GM12872 (cell line): Measurements from ENCODE around the gene CREBBP.

Experiments used
- TF ChIP-seq, protein P1 (sequence below): IDR thresholded peaks from 3 replicates; pipeline ENCODE4 v1.5.1; 2011; ENCODE audit warnings: low read depth, mild to moderate bottlenecking, low read length, moderate library complexity; ENCODE audit not compliant: insufficient read depth

CREBBP gene

DNA sequence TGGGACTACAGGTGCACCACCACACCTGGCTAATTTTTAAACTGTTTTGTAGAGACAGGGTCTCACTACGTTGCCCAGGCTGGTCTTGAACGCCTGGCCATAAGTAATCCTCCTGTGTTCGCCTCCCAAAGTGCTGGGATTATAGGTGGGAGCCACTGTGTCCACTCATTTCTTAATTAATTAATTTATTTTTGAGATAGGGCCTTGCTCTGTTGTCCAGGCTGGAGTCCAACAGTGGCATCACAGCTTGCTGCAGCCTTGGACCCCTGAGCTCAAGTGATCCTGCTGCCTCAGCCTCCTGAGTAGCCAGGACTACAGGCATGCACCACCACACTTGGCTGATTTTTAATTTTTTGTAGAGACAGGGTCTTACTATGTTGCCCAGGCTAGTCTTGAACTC, 116.1 kb downstream of the CREBBP start:
- TF ChIP-seq, protein P1, sequence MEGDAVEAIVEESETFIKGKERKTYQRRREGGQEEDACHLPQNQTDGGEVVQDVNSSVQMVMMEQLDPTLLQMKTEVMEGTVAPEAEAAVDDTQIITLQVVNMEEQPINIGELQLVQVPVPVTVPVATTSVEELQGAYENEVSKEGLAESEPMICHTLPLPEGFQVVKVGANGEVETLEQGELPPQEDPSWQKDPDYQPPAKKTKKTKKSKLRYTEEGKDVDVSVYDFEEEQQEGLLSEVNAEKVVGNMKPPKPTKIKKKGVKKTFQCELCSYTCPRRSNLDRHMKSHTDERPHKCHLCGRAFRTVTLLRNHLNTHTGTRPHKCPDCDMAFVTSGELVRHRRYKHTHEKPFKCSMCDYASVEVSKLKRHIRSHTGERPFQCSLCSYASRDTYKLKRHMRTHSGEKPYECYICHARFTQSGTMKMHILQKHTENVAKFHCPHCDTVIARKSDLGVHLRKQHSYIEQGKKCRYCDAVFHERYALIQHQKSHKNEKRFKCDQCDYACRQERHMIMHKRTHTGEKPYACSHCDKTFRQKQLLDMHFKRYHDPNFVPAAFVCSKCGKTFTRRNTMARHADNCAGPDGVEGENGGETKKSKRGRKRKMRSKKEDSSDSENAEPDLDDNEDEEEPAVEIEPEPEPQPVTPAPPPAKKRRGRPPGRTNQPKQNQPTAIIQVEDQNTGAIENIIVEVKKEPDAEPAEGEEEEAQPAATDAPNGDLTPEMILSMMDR = no peak

- TF ChIP-seq, protein P1 = no peak
These were observed 118.3 kb downstream of the CREBBP start for GRCh38 chr16:3762107-3762750.

- TF ChIP-seq, protein P1 = no peak
These were observed 119.0 kb downstream of the CREBBP start for GRCh38 chr16:3761375-3762106.

GRCh38 chr16:3760518-3760917, 120.0 kb downstream of the CREBBP start:
- TF ChIP-seq, protein P1 = no peak

GRCh38 chr16:3759736-3760135, 120.8 kb downstream of the CREBBP start:
- TF ChIP-seq, protein P1 = no peak

- TF ChIP-seq, protein P1 = no peak
These were observed 124.4 kb downstream of the CREBBP start for GRCh38 chr16:3756113-3756512.

GRCh38 chr16:3755249-3755648, 125.3 kb downstream of the CREBBP start:
- TF ChIP-seq, protein P1 = no peak
